ENCODE data around the gene DUSP28. TPM values are rescaled to one million over a fixed set of nuclear protein-coding genes. Genes with fewer than 3 reads are reported as not detected.
A peak's percentile ranks its signal among the peaks of the same experiment; 100 is the strongest.

The DUSP28 gene
- total and polyA plus RNA-seq, 2 of the 13 experiments (the other 11 are each of a cell fraction or from before 2014, with no cell fraction given): 5.2 to 8.6 TPM

- TF ChIP-seq POLR2AphosphoS2 (IDR thresholded peaks at IDR 0.05; ENCODE audit: low read depth, low read length) (no peak), HNF4G (IDR thresholded peaks at IDR 0.05; ENCODE audit: borderline replicate concordance, low read depth, low read length) (no peak), HNF4G (CRISPR knock-in tag; IDR thresholded peaks at IDR 0.05; ENCODE audit: borderline replicate concordance, low read depth) (no peak), ZSCAN9 (CRISPR knock-in tag; IDR thresholded peaks at IDR 0.05; ENCODE audit: borderline replicate concordance) (peak; percentile 40; the same call in 1 of the 2 replicates), CREM (IDR thresholded peaks at IDR 0.05) (no peak), CREM (CRISPR knock-in tag; IDR thresholded peaks at IDR 0.05) (peak; percentile 36; the same call in 1 of the 2 replicates), HNRNPLL (IDR thresholded peaks at IDR 0.05; ENCODE audit: low read depth, low read length, poor library complexity, severe bottlenecking) (peak; percentile 79), TFAP4 (IDR thresholded peaks at IDR 0.05; ENCODE audit: borderline replicate concordance, low read depth) (no peak), HDAC6 (IDR thresholded peaks at IDR 0.05; ENCODE audit: low read depth, low read length) (no peak), JUN (CRISPR knock-in tag; IDR thresholded peaks at IDR 0.05) (no peak), NBN (conservative IDR thresholded peaks at IDR 0.05) (no peak), NKX3-1 (CRISPR knock-in tag; IDR thresholded peaks at IDR 0.05) (no peak; the same call in 1 of the 2 replicates), MAX (IDR thresholded peaks at IDR 0.05) (peak; percentile 100), SRF (IDR thresholded peaks at IDR 0.05; ENCODE audit: low read depth, low read length) (no peak), ZNF34 (CRISPR knock-in tag; IDR thresholded peaks at IDR 0.05; ENCODE audit: borderline replicate concordance) (no peak), EHMT2 (IDR thresholded peaks at IDR 0.05; ENCODE audit: borderline replicate concordance, low read depth, low read length) (no peak), ZNF280D (CRISPR knock-in tag; IDR thresholded peaks at IDR 0.05) (no peak), KIAA2018 (CRISPR knock-in tag; IDR thresholded peaks at IDR 0.05; ENCODE audit: borderline replicate concordance) (no peak)
Observed at GRCh38 chr2:240560084-240560479, at the start of gene DUSP28 (continued).
